Adipocyte (in vitro differentiated cells): ENCODE measurements around the gene TRMO.
A peak's percentile ranks its signal among the peaks of the same experiment; 100 is the strongest.
"Not testable (repeated sequence)": the region's sequence is repeated elsewhere in the genome, so short reads cannot be mapped to it uniquely, and the experiment has no call there.

Source experiments
- DNase-seq: peaks from one replicate; pipeline ENCODE4 v3.0.0-alpha.2; 2015; ENCODE audit warnings: low read depth
- H3K27me3 ChIP-seq: replicated peaks from 2 replicates; pipeline ENCODE4 v1.7.0; 2013; ENCODE audit warnings: mild to moderate bottlenecking, low read length, moderate library complexity; ENCODE audit not compliant: control insufficient read depth, insufficient read depth
- H3K36me3 ChIP-seq: 2 replicates; pipeline ENCODE4 v1.7.0; 2013; ENCODE audit warnings: low read length, mild to moderate bottlenecking, moderate library complexity; ENCODE audit not compliant: control insufficient read depth, insufficient read depth, severe bottlenecking
- H3K4me1 ChIP-seq: 2 replicates; pipeline ENCODE4 v1.7.0; 2013; ENCODE audit warnings: mild to moderate bottlenecking, low read length, moderate library complexity; ENCODE audit not compliant: control insufficient read depth, insufficient read depth
- H3K4me3 ChIP-seq: 2 replicates; pipeline ENCODE4 v1.7.0; 2013; ENCODE audit warnings: mild to moderate bottlenecking, low read length, moderate library complexity
- H3K9ac ChIP-seq: 2 replicates; pipeline ENCODE4 v1.7.0; 2013; ENCODE audit warnings: mild to moderate bottlenecking, low read length, moderate library complexity
- H3K9me3 ChIP-seq: 2 replicates; pipeline ENCODE4 v1.7.0; 2013; ENCODE audit warnings: mild to moderate bottlenecking, low read length, moderate library complexity; ENCODE audit not compliant: control insufficient read depth

The TRMO gene

GRCh38 chr9:97958812-97959511 lies 36.7 kb upstream of the TRMO start:
- H3K27me3 ChIP-seq = peaks cover 2% of the 10 kb centered on the region
- DNase-seq = peak; percentile 5
- no peak overlapping the region for H3K9ac ChIP-seq
- no peaks in the 10 kb centered on the region for H3K4me1 ChIP-seq
- H3K4me3 ChIP-seq = no peak overlapping the region
- H3K36me3 ChIP-seq = no peaks in the 10 kb centered on the region
- no peaks in the 10 kb centered on the region for H3K9me3 ChIP-seq

GRCh38 chr9:97956331-97956730 lies 34.0 kb upstream of the TRMO start:
- H3K4me1 ChIP-seq = no peaks in the 10 kb centered on the region
- no peaks in the 10 kb centered on the region for H3K36me3 ChIP-seq
- no peak overlapping the region for H3K9ac ChIP-seq
- H3K9me3 ChIP-seq = no peaks in the 10 kb centered on the region
- DNase-seq = no peak
- H3K27me3 ChIP-seq = peaks cover 14% of the 10 kb centered on the region
- H3K4me3 ChIP-seq = no peak overlapping the region

GRCh38 chr9:97954550-97954989 lies 32.3 kb upstream of the TRMO start:
- H3K27me3 ChIP-seq = peaks cover 14% of the 10 kb centered on the region
- H3K4me1 ChIP-seq = no peaks in the 10 kb centered on the region
- peaks cover 5% of the 10 kb centered on the region for H3K9me3 ChIP-seq
- no peaks in the 10 kb centered on the region for H3K36me3 ChIP-seq
- no peak for DNase-seq
- no peak overlapping the region for H3K4me3 ChIP-seq
- H3K9ac ChIP-seq = no peak overlapping the region

GRCh38 chr9:97950873-97951272 lies 28.6 kb upstream of the TRMO start:
- not testable (repeated sequence) for H3K9ac ChIP-seq, H3K4me1 ChIP-seq, H3K36me3 ChIP-seq, H3K9me3 ChIP-seq, DNase-seq, H3K4me3 ChIP-seq
- H3K27me3 ChIP-seq = peaks cover 14% of the 10 kb centered on the region

GRCh38 chr9:97947094-97947493 lies 24.8 kb upstream of the TRMO start:
- not testable (repeated sequence) for H3K4me1 ChIP-seq, H3K36me3 ChIP-seq, H3K4me3 ChIP-seq, H3K9me3 ChIP-seq, DNase-seq, H3K9ac ChIP-seq
- H3K27me3 ChIP-seq = peaks cover 23% of the 10 kb centered on the region

GRCh38 chr9:97945470-97945869 lies 23.2 kb upstream of the TRMO start:
- not testable (repeated sequence) for DNase-seq, H3K9ac ChIP-seq, H3K36me3 ChIP-seq, H3K9me3 ChIP-seq, H3K4me3 ChIP-seq, H3K4me1 ChIP-seq
- peaks cover 29% of the 10 kb centered on the region for H3K27me3 ChIP-seq

GRCh38 chr9:97944612-97945011 lies 22.3 kb upstream of the TRMO start:
- Histone ChIP-seq H3K9ac (no peak overlapping the region), H3K27me3 (peaks cover 33% of the 10 kb centered on the region), H3K4me3 (no peak overlapping the region), H3K4me1 (no peaks in the 10 kb centered on the region), H3K36me3 (no peaks in the 10 kb centered on the region), H3K9me3 (no peaks in the 10 kb centered on the region)
- no peak for DNase-seq

GRCh38 chr9:97943308-97943855 lies 21.1 kb upstream of the TRMO start:
- Histone ChIP-seq H3K36me3 (no peaks in the 10 kb centered on the region), H3K4me1 (no peaks in the 10 kb centered on the region), H3K4me3 (no peak overlapping the region), H3K9me3 (no peaks in the 10 kb centered on the region), H3K9ac (no peak overlapping the region), H3K27me3 (peaks cover 33% of the 10 kb centered on the region)
- DNase-seq = no peak

GRCh38 chr9:97941323-97941722 lies 19.0 kb upstream of the TRMO start:
- Histone ChIP-seq H3K9ac (no peak overlapping the region), H3K4me1 (no peaks in the 10 kb centered on the region), H3K9me3 (no peaks in the 10 kb centered on the region), H3K27me3 (peaks cover 40% of the 10 kb centered on the region), H3K4me3 (no peak overlapping the region), H3K36me3 (no peaks in the 10 kb centered on the region)
- no peak for DNase-seq

- Histone ChIP-seq H3K27me3 (peaks cover 46% of the 10 kb centered on the region), H3K36me3 (no peaks in the 10 kb centered on the region), H3K4me1 (no peaks in the 10 kb centered on the region), H3K9ac (no peak overlapping the region), H3K9me3 (no peaks in the 10 kb centered on the region), H3K4me3 (no peak overlapping the region)
- DNase-seq = no peak
These were observed 18.4 kb upstream of the TRMO start for GRCh38 chr9:97940741-97941140.

- Histone ChIP-seq H3K36me3 (no peaks in the 10 kb centered on the region), H3K9ac (no peak overlapping the region), H3K4me3 (no peak overlapping the region), H3K9me3 (no peaks in the 10 kb centered on the region), H3K4me1 (no peaks in the 10 kb centered on the region), H3K27me3 (peaks cover 51% of the 10 kb centered on the region)
- DNase-seq = no peak
These were observed 17.9 kb upstream of the TRMO start for GRCh38 chr9:97940233-97940632.
